Neural cell (in vitro differentiated cells): ENCODE measurements around the gene SECTM1. TPM values are rescaled to one million over a fixed set of nuclear protein-coding genes. Genes with fewer than 3 reads are reported as not detected.

Experiments used
- H2AFZ ChIP-seq: fragments of 200-600, 300-800 bp; sonication (generic), shearing (Covaris generic); 2 replicates; pipeline ENCODE4 v1.6.0; 2014; ENCODE audit warnings: low read depth, mild to moderate bottlenecking, antibody characterized with exemption, low read length, moderate library complexity
- H3F3A ChIP-seq: fragments of 200-600 bp; shearing (Covaris generic); 2 replicates; pipeline ENCODE4 v1.6.1; 2016; ENCODE audit warnings: mild to moderate bottlenecking, moderate library complexity, mixed read lengths, antibody characterized with exemption, low read length; ENCODE audit not compliant: insufficient read depth, poor library complexity, severe bottlenecking
- H3K27ac ChIP-seq: fragments of 200-600, 300-800 bp; sonication (generic), shearing (Covaris generic); 2 replicates; pipeline ENCODE4 v1.5.1; 2014; ENCODE audit warnings: mild to moderate bottlenecking, low read length, moderate library complexity
- H3K27me3 ChIP-seq: fragments of 300-800, 200-600 bp; sonication (generic), shearing (Covaris generic); 2 replicates; pipeline ENCODE4 v1.6.0; 2014; ENCODE audit warnings: mild to moderate bottlenecking, low read depth, low read length, moderate library complexity; ENCODE audit not compliant: insufficient read depth
- H3K36me3 ChIP-seq: fragments of 300-800, 200-600 bp; sonication (generic), shearing (Covaris generic); 2 replicates; pipeline ENCODE4 v1.5.1; 2014; ENCODE audit warnings: mild to moderate bottlenecking, antibody characterized with exemption, low read length, moderate library complexity; ENCODE audit not compliant: insufficient read depth
- H3K4me2 ChIP-seq: fragments of 300-800, 200-600 bp; sonication (generic), shearing (Covaris generic); 2 replicates; pipeline ENCODE4 v1.6.0; 2014; ENCODE audit warnings: mild to moderate bottlenecking, low read length
- H3K4me3 ChIP-seq: fragments of 300-800, 200-600 bp; sonication (generic), shearing (Covaris generic); 2 replicates; pipeline ENCODE4 v1.5.1; 2014; ENCODE audit warnings: mild to moderate bottlenecking, low read length, moderate library complexity
- H3K79me2 ChIP-seq: fragments of 200-600 bp; shearing (Covaris generic); replicated peaks from 2 replicates; pipeline ENCODE4 v1.6.0; 2014; ENCODE audit warnings: mild to moderate bottlenecking, low read length, moderate library complexity; ENCODE audit not compliant: insufficient read depth
- H3K9ac ChIP-seq: fragments of 300-800, 200-600 bp; sonication (generic), shearing (Covaris generic); 2 replicates; pipeline ENCODE4 v1.6.1; 2016; ENCODE audit warnings: mild to moderate bottlenecking, low read length, mixed read lengths
- H3K9me2 ChIP-seq: fragments of 200-600 bp; shearing (Covaris generic); 2 replicates; pipeline ENCODE4 v1.6.1; 2016; ENCODE audit warnings: mild to moderate bottlenecking, low read length, mixed read lengths; ENCODE audit not compliant: insufficient read depth
- H3K9me3 ChIP-seq: fragments of 200-600, 300-800 bp; sonication (generic), shearing (Covaris generic); 2 replicates; pipeline ENCODE4 v1.6.1; 2016; ENCODE audit warnings: mild to moderate bottlenecking, mixed run types, low read length, moderate library complexity, mixed read lengths
- H4K20me1 ChIP-seq: fragments of 200-600 bp; shearing (Covaris generic); 2 replicates; pipeline ENCODE4 v1.6.1; 2016; ENCODE audit warnings: mild to moderate bottlenecking, mixed run types; ENCODE audit not compliant: insufficient read depth
- EP300 ChIP-seq: fragments of 450-650 bp; conservative IDR thresholded peaks from 2 replicates; pipeline ENCODE4 v1.6.1; 2014; ENCODE audit warnings: antibody characterized with exemption, mild to moderate bottlenecking, moderate library complexity; ENCODE audit not compliant: poor library complexity, severe bottlenecking
- EZH2 ChIP-seq: fragments of 200-600, 300-800 bp; shearing (Covaris generic), sonication (generic); IDR thresholded peaks from 2 replicates; pipeline ENCODE4 v1.6.1; 2014; ENCODE audit warnings: antibody characterized with exemption, low read length, borderline replicate concordance, mild to moderate bottlenecking; ENCODE audit not compliant: insufficient read depth, poor library complexity, severe bottlenecking
- MXI1 ChIP-seq: fragments of 450-650 bp; conservative IDR thresholded peaks from 2 replicates; pipeline ENCODE4 v1.6.1; 2014; ENCODE audit warnings: antibody characterized with exemption, mild to moderate bottlenecking; ENCODE audit not compliant: poor library complexity, severe bottlenecking
- POLR2AphosphoS5 ChIP-seq: IDR thresholded peaks from 2 replicates; pipeline ENCODE4 v1.6.1; 2012
- RAD21 ChIP-seq: fragments of 450-650 bp; conservative IDR thresholded peaks from 2 replicates; pipeline ENCODE4 v1.6.1; 2014; ENCODE audit warnings: antibody characterized with exemption, mild to moderate bottlenecking, moderate library complexity
- SMC3 ChIP-seq: fragments of 450-650 bp; conservative IDR thresholded peaks from 2 replicates; pipeline ENCODE4 v1.6.1; 2014; ENCODE audit warnings: antibody characterized with exemption, mild to moderate bottlenecking, moderate library complexity; ENCODE audit not compliant: poor library complexity
- TAF1 ChIP-seq: IDR thresholded peaks from 2 replicates; pipeline ENCODE4 v1.6.1; 2012; ENCODE audit warnings: low read depth
- polyA plus RNA-seq: library from polyadenylated mRNA; depleted of rRNA; stranded (reverse); fragments of >200 nt; gene quantifications from 2 replicates; pipeline ENCODE4 v1.2.3, GENCODE V29; 2014
- TF ChIP-seq, protein P1 (sequence below): fragments of 450-650 bp; IDR thresholded peaks from 2 replicates; pipeline ENCODE4 v1.5.1; 2014; ENCODE audit warnings: antibody characterized with exemption, mild to moderate bottlenecking, moderate library complexity; ENCODE audit not compliant: poor library complexity, severe bottlenecking

The SECTM1 gene
- polyA plus RNA-seq, 1 donor from 2014 or later = not detected

DNA sequence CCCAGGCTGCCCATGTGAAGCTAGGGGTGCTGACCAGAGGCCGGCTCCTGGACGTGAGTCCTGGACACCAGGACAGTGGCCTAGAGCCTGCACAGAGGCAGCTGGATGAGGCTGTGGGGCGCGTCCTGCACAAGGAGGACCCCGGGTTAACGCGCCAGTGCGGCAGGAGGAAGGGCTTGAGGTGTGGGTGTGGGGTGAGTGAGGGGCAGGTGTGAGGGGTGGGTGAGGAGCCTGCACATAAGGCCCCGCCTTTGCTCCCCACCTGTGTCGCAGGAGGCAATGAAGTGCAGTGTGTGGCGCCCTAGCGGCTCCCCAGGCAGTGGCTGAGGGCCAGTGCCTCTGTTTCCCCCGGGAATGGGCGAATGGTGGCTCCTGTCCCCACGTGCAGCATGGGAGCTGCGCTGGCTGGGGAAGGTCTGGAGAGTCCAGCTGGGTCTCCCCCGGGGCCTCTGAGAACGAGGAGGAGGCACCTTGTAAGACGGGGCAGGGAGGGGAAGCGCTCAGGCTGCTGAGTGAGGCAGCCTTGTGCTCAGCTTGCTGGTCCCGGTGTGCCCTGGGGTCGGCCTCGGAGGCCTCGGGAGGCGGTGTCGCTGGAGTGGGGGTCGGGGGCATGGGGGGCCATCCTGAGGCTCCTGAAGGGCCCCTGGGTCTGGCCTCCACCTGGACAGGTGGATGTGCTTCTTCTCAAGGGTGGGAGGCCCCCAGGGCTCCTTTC lies 19.4 kb downstream of the SECTM1 start:
- no peak overlapping the region for H3K9ac ChIP-seq
- TF ChIP-seq POLR2AphosphoS5 (no peak), EZH2 (no peak)
- H3K9me3 ChIP-seq = no peaks in the 10 kb centered on the region
- no peak overlapping the region for H3K4me3 ChIP-seq
- H3K4me2 ChIP-seq = no peak overlapping the region
- no peaks in the 10 kb centered on the region for H3K79me2 ChIP-seq
- H3K27ac ChIP-seq = no peak overlapping the region
- no peaks in the 10 kb centered on the region for H3K27me3 ChIP-seq
- H2AFZ ChIP-seq = no peak overlapping the region
- H4K20me1 ChIP-seq = no peaks in the 10 kb centered on the region
- H3K9me2 ChIP-seq = no peaks in the 10 kb centered on the region
- no peaks in the 10 kb centered on the region for H3K36me3 ChIP-seq
- no peaks in the 10 kb centered on the region for H3F3A ChIP-seq

DNA sequence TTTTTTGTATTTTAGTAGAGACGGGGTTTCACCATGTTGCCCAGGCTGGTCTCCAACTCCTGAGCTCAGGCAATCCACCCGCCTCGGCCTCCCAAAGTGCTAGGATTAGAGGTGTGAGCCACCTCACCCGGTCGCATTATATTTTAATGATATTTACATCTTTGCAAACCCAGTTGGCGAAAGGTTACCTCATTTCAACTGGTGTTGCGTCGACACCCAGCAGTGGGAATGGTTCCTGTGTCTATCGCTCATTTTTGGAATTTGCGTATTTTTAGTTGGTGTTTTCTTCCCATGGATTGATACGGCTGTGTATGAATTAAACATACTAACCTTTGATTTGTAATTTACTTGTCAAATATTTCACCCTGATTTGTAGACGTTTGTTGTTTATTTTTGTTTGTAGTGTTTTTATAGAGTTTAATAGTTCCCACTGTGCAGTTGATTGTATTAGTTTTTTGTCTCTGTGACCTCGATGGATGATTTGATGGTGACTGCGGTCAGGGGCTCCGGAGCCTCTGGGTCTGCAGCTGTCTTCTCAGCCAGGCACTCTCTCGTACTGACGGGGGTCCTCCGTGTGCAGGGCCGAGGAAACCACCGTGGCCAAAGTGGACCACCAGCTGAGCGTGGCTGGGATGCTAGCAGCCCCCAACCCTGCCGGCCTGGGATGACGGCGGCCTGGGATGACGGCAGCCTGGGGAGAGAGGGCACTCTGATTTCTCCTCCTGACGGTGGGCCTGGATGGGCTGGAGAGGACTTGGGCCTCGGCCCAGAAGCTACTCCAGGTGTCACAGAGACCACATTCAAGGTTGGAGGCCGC lies 20.2 kb downstream of the SECTM1 start:
- Histone ChIP-seq H3K4me2 (no peak overlapping the region), H3K79me2 (no peaks in the 10 kb centered on the region), H3K4me3 (no peak overlapping the region), H3K27ac (no peak overlapping the region), H4K20me1 (no peaks in the 10 kb centered on the region), H3F3A (no peaks in the 10 kb centered on the region), H3K9ac (no peak overlapping the region), H3K9me2 (no peaks in the 10 kb centered on the region), H3K27me3 (no peaks in the 10 kb centered on the region), H3K9me3 (no peaks in the 10 kb centered on the region), H2AFZ (no peak overlapping the region), H3K36me3 (no peaks in the 10 kb centered on the region)
- TF ChIP-seq RAD21 (no peak), SMC3 (no peak), EP300 (no peak), EZH2 (no peak), MXI1 (no peak)
- TF ChIP-seq, protein P1, sequence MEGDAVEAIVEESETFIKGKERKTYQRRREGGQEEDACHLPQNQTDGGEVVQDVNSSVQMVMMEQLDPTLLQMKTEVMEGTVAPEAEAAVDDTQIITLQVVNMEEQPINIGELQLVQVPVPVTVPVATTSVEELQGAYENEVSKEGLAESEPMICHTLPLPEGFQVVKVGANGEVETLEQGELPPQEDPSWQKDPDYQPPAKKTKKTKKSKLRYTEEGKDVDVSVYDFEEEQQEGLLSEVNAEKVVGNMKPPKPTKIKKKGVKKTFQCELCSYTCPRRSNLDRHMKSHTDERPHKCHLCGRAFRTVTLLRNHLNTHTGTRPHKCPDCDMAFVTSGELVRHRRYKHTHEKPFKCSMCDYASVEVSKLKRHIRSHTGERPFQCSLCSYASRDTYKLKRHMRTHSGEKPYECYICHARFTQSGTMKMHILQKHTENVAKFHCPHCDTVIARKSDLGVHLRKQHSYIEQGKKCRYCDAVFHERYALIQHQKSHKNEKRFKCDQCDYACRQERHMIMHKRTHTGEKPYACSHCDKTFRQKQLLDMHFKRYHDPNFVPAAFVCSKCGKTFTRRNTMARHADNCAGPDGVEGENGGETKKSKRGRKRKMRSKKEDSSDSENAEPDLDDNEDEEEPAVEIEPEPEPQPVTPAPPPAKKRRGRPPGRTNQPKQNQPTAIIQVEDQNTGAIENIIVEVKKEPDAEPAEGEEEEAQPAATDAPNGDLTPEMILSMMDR = no peak

DNA sequence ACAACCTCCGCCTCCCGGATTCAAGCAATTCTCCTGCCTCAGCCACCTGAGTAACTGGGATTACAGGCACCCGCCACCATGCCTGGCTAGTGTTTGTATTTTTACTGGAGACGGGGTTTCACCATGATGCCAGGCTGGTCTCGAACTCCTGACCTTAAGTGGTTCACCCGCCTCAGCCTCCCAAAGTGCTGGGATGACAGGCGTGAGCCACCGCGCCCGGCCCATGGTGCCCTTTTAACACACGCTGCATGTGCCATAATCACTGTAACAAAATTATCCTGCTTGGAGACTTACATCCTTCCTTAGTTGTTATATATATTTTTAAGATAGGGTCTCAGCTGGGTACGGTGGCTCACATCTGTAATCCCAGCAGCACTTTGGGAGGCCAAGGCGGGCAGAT lies 21.6 kb downstream of the SECTM1 start:
- TF ChIP-seq, protein P1 = no peak
- TF ChIP-seq MXI1 = no peak
- no peak for TF ChIP-seq RAD21
- TF ChIP-seq TAF1 = no peak
- no peak for TF ChIP-seq EZH2

More for the DNA sequence above, 21.6 kb downstream of the SECTM1 start:
- Histone ChIP-seq H3K9ac (no peak overlapping the region), H3K27me3 (no peaks in the 10 kb centered on the region), H3K36me3 (no peaks in the 10 kb centered on the region), H3K9me3 (no peaks in the 10 kb centered on the region), H3K9me2 (no peaks in the 10 kb centered on the region), H4K20me1 (no peaks in the 10 kb centered on the region), H3K4me3 (no peak overlapping the region), H3K4me2 (no peak overlapping the region), H3F3A (no peaks in the 10 kb centered on the region), H3K27ac (no peak overlapping the region), H3K79me2 (no peaks in the 10 kb centered on the region), H2AFZ (no peak overlapping the region)
